Measurements from ENCODE around the gene TTC7B. TPM values are rescaled to one million over a fixed set of nuclear protein-coding genes. Genes with fewer than 3 reads are reported as not detected.
A peak's percentile ranks its signal among the peaks of the same experiment; 100 is the strongest.

The TTC7B gene
- total and polyA plus RNA-seq, 10 of the 15 experiments (the other 5 are each of a cell fraction or from before 2014, with no cell fraction given) = under 0.01 to 1.1 (median 0.26) TPM; not detected in 2

GRCh38 chr14:90758028-90758889 lies 58.0 kb downstream of the TTC7B start:
- intact Hi-C loops (cut with micrococcal nuclease; ENCODE audit: unreplicated experiment) (loop anchor here (5.0 to 10.0 kb wide), 2 partner anchors 361 to 453 kb away; partner anchors contain the start of gene CALM1), in situ Hi-C loops (cut with MboI) (loop anchor here (5.0 kb wide), 1 partner anchor 456 kb away; no protein-coding TSS in a partner anchor)
- Histone ChIP-seq H3K27me3 (replicated peaks in 1 of 2; ENCODE audit: control insufficient read depth in 2 of 2, insufficient read depth in 2 of 2, low read length in 1 of 2) (no peaks in the 10 kb centered on the region; a peak in 1 of 4 replicates), H3K4me1 (ENCODE audit: control insufficient read depth, insufficient read depth, low read length) (peaks cover 6% of the 10 kb centered on the region), H3K4me3 (peak overlapping the region; percentile 63), H3K4me2 (ENCODE audit: control insufficient read depth, insufficient read depth) (peak overlapping the region; percentile 100), H4K20me1 (ENCODE audit: control insufficient read depth, insufficient read depth) (no peaks in the 10 kb centered on the region), H3K27ac (ENCODE audit: control insufficient read depth, insufficient read depth) (peak overlapping the region; percentile 42), H3K36me3 (ENCODE audit: control insufficient read depth in 2 of 2, insufficient read depth in 2 of 2, low read length in 1 of 2) (no peaks in the 10 kb centered on the region), H3K79me2 (ENCODE audit: control insufficient read depth, insufficient read depth, low read length) (no peaks in the 10 kb centered on the region), H3K9ac (ENCODE audit: control insufficient read depth, insufficient read depth, low read length) (peak overlapping the region; percentile 84), H2AFZ (ENCODE audit: control insufficient read depth, low read depth, low read length) (peak overlapping the region; percentile 91), H3K9me3 (replicated peaks; ENCODE audit: control insufficient read depth, insufficient read depth, low read length) (no peaks in the 10 kb centered on the region)
- 4% methylated on average over 40 of the region's 71 CpGs for WGBS (ENCODE audit: insufficient coverage, insufficient replicate concordance, low lambda C conversion rate, missing lambda C conversion rate)
- RAD21 ChIA-PET (ENCODE audit: unreplicated experiment) = interaction anchor here (0.9 to 1.4 kb wide), 6 partner anchors 38 to 782 kb away, joined by 3 to 6 read pairs (median 3); no protein-coding TSS in a partner anchor
- SMC1A ChIA-PET (ENCODE audit: uncharacterized antibody, unreplicated experiment) = interaction anchor here (0.6 to 1.8 kb wide), 11 partner anchors 11 to 1055 kb away, joined by 3 to 6 read pairs (median 3); no protein-coding TSS in a partner anchor
- CTCF ChIA-PET = interaction anchor here (0.6 to 2.8 kb wide), 30 partner anchors 9 to 1981 kb away, joined by 3 to 18 read pairs (median 4); partner anchors contain the start of gene NRDE2
- ATAC-seq (peak; percentile 98), DNase-seq (ENCODE audit: low read depth, low spot score) (peak; percentile 62), FAIRE-seq (peak; percentile 56)
- POLR2A ChIA-PET = interaction anchor here (0.5 to 0.6 kb wide), 2 partner anchors 353 to 1310 kb away, joined by 3 to 5 read pairs; no protein-coding TSS in a partner anchor
- BruUV-seq (replicated peaks) = no TSS peak
- 0 out of 2 replicates have a peak, but pooled peaks have one; percentile 62 for TF ChIP-seq DPF2 (IDR thresholded peaks at IDR 0.05)
- TF ChIP-seq CREB1 (IDR thresholded peaks at IDR 0.05; ENCODE audit: low read depth) = peak; percentile 32; the same call in 1 of the 2 replicates
- 0 out of 2 replicates have a peak, but pooled peaks have one; percentile 40 for TF ChIP-seq ZBTB40 (IDR thresholded peaks at IDR 0.05; ENCODE audit: borderline replicate concordance)
- TF ChIP-seq SMARCA5 (IDR thresholded peaks at IDR 0.05) = peak; percentile 87; the same call in 1 of the 2 replicates
- TF ChIP-seq NRF1 (conservative IDR thresholded peaks at IDR 0.05; ENCODE audit: low read depth, low read length) = peak; percentile 73
- peak; percentile 57; the same call in 1 of the 2 replicates for TF ChIP-seq NR2F1 (conservative IDR thresholded peaks at IDR 0.05)
- TF ChIP-seq TARDBP (IDR thresholded peaks at IDR 0.05; ENCODE audit: borderline replicate concordance) = no peak
- TF ChIP-seq CTCF (IDR thresholded peaks at IDR 0.05 in 2 of 3, conservative IDR thresholded peaks at IDR 0.05 in 1 of 3; ENCODE audit: control insufficient read depth in 2 of 3, extremely low read depth in 1 of 3, insufficient read depth in 1 of 3, low read depth in 3 of 3, low read length in 3 of 3) = peak; percentile 76 to 91 (median 87)
- TF ChIP-seq SP1 (IDR thresholded peaks at IDR 0.05; ENCODE audit: low read depth, low read length) = peak; percentile 27
- no peak for TF ChIP-seq SPI1 (IDR thresholded peaks at IDR 0.05; ENCODE audit: borderline replicate concordance, insufficient read depth, low read depth, low read length)
- no peak for TF ChIP-seq ESRRA (IDR thresholded peaks at IDR 0.05; ENCODE audit: low read length)
- TF ChIP-seq HCFC1 (IDR thresholded peaks at IDR 0.05; ENCODE audit: low read length) = 0 out of 2 replicates have a peak, but pooled peaks have one; percentile 27
- TF ChIP-seq MTA2 (IDR thresholded peaks at IDR 0.05; ENCODE audit: low read depth) = no peak
- TF ChIP-seq ELK1 (IDR thresholded peaks at IDR 0.05; ENCODE audit: low read depth, low read length) = peak; percentile 19; the same call in 1 of the 2 replicates
